GM19023 (cell line): ENCODE results near the gene GPS1.

ENCODE experiments used
- ATAC-seq: cut with Tn5 transposase; IDR thresholded peaks from one replicate; pipeline ENCODE4 v1.9.1; 2021; ENCODE audit warnings: mild to moderate bottlenecking, moderate library complexity; ENCODE audit not compliant: unreplicated experiment

GPS1 gene

DNA sequence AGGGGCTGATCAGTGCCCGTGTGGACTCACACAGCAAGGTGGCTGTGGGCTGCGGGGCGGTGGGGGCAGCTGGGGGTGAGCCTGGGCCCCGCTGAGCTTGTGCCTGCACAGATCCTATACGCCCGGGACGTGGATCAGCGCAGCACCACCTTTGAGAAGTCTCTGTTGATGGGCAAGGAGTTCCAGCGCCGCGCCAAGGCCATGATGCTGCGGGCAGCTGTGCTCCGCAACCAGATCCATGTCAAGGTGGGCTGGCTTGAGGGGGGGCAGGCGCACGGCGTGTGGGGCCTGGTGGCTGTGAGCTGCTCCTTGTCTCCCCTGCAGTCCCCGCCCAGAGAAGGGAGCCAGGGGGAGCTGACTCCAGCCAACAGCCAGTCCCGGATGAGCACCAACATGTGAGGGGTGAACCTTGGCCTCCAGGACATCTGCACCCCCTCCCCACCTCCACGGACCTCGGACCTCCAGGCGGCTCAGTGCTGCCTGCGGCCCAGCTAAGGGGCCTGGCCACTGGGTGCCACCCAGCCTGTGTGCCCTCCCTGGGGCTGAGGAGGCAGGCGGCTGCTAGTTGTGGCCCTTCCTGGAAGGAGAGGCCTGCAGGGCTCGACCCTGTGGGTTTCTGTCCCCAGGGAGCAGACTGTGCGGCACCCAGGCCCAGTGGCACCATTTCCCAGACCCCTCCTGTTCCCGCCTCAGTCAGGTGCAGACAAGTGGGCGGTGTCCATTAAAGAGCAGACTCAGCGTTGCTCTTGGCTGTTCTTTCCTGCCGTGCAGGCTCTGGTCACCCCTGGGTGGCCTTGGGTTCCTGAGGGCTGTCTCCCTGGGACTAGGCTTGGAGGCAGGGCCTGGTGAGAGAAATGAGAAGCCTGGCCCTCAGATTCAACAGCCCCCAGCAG is 5.3 kb downstream of the GPS1 start:
- no peak for ATAC-seq

DNA sequence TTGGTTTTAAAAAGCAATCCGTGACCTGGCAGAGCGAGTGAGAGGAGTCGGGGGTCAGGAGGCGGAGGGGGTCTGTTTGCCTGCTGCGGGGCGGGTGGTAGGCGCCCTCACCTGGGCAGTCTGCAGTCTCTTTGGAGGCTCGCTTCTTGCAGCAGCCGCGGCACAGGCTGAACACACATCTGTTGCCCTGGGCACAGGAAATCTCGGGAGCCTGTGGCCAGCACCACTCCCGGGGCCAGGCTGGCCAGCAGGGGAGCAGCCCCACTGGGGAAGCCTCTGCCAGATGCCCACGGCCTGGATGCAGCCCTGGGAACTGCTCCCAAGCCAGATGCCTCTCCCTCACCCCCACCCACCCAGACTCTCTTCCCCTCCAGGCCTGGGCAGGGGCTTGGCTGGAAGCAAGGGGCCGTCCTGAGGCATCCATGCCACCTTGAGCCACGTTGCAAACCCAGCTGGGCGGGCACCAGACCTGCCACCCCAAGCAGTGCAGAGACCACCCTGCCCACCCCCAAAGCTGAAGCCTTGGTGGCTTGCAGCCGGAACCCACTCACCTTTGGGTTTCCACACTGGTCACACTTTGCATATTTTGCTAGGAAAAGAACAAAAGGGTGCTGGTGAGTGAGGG is 6.6 kb downstream of the GPS1 start:
- ATAC-seq, result no peak

- ATAC-seq, result no peak
Measured at GRCh38 chr17:82058855-82059249, 7.2 kb downstream of the GPS1 start.

DNA sequence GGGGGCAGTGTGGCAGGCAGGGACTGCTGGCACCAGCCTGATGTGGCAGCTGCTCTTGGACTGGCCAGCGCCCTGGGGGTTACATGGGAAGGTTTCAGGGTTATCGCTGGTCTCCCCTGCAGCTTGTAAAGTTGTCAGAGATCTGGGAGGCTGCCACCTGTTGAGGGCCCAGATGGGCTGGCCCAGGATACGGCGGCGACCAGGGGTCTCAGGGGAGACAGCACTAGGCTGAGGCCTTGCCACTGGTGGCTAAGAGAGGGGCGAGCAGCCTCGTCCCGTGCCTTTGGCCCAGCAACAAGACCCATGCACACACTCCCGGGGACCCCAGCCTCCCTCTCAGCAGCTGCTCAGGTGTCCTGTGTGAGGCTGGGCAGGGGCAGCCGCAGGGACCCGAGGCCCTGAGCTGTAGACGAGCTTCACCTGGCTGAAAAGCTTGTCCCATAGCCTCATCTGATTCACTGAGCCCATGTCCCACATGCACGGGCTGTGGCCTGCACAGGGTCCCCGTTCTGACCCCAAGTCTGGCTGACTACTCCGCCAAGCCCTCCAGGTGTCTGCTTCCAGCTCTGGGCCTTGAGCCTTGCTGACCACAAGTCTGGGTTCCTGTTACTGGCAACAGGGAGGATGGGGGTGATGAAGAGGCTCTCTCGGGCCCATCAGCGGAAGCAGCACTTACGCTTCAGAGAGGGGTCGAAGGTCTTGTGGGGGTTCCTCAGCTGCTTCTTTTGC is 7.7 kb downstream of the GPS1 start:
- ATAC-seq, result no peak

DNA sequence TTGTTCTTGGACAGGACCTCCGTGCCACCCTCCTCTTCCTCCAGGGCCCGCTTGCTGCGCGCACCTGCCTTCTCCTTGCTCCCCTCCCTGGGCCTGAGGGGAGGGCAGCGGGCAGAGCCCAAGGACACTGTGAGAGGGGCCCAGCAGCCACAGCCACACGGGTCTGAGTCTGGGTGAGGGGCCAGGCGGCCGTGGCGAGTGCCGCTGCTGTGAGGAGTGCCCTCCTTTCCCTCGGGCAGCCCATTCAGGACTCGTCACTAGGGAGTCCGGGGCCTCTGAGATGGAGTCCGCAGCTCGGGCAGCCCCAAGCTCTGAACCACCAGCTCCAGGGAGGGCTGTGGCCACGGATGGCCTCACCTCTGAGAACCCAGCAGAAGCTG is 8.3 kb downstream of the GPS1 start:
- ATAC-seq, result no peak

DNA sequence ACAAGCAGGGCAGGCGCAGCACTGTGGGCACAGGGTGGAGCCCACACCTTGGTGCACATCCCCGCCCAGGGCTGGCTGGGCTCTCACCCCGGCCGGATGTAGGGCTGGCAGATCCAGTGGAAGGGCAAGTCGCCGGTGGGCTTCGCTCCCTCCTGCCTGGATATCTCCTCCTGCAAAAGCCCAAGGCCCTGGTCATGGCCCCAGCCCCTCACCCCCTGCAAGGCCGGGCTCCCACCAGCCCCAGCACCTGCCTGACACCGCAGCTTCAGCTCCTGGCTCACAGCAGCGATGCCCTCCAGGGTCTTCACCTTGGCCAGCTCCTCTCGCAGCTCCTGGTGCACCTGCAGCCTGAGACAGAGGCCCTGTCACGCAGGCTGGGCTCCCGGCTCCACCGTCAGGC is 8.9 kb downstream of the GPS1 start:
- ATAC-seq, result no peak

- no peak for ATAC-seq
Measured at GRCh38 chr17:82061047-82061925, 9.6 kb downstream of the GPS1 start.

DNA sequence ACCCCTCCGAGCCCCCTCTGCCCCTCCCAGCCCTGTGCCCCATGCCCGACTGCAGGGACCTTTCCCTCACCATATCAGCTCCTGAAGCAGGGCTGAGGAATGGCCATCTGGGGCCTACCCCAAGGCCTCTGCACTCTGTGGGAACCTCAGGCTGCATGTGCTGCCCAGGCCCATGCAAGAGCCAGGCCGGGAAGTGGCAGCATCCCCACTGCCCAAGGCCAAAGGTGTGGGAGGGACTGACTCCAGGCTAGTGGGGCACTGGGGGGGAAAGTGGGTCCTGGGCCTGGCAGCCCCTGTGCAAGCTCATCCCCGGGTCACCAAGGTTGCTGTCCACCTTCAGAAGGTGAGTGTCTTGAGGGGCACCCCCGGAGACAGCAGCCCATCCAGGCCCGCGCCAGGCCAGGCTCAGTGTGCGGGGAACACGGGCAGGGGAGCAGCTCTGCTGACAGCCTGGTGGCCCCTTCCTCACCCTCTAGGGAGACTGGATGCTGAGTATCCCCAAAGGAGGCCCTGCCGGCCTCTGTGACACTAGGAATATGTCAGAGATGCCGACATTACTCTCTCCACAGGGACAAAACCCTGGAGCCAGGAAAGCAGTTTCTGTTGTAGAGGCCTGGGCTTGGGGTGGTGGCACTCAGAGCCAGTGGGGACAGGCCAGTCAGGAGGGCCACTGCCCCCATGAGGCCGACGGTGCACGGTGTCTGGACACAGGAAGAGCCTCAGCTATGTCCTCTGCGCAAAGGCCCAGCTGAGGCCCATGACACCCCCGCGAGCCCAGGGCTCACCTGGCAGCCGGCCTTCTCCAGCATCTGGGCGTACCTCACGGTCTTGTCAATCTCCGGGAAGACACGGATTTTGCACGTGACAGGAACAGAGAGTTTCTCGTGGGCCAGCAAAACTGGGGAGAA is 10.6 kb downstream of the GPS1 start:
- no peak for ATAC-seq

DNA sequence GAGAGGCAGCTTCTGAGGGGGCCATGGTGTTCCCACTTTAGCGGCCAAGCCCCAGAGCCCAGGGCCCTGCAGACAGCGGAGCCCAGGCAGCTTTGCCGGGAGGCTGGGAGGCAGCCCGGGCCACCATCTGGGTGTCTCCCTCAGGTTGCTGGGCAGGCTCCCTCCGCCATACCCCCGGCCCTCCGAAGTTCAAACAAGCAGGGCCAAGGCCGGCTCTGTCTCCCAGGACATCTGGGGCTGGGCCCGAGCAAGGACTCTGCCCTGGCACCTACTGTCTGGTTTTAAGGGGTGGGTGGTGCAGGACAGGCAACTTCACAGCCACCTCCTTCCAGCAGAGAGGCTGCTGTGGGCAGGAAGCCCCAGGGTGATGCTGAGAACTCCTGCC is 11.3 kb downstream of the GPS1 start:
- ATAC-seq, result no peak

GRCh38 chr17:82063424-82064415 is 12.0 kb downstream of the GPS1 start:
- no peak for ATAC-seq

DNA sequence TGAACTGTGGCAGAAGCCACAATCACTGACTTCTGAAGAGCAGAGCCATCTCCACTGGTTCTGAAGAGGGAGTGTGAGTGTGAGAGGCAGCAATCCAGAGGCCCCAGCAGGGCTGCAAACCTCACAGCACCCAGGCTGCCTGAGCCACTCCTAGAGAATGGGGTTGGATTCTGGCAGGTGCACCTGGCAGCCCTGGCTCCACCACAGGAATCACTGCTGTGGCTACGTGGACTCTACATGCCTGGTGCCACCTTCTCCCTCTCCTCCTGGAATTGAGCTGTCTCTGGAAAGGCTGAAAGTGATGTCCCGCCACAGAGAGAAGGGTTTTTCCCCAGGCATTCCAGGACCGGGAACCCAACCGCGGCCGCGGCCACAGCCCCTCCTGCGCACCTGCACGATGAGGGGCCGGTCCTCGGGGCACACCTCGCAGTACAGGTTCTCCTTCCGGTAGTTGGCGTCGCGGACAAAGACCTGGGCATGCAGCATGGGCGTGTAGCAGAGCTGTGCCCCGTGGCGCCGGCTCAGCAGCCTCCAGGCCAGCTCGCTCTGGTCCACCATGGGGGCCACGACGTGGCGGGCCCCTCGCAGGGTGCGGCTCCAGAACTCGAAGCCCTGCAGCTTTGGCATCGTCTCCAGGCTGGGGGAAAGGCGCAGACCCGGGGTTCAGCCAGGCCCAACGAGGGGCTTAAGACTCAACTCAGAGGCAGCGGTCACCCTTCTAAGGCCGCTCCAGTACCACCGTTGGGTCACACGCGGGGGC is 12.9 kb downstream of the GPS1 start:
- ATAC-seq, result no peak

DNA sequence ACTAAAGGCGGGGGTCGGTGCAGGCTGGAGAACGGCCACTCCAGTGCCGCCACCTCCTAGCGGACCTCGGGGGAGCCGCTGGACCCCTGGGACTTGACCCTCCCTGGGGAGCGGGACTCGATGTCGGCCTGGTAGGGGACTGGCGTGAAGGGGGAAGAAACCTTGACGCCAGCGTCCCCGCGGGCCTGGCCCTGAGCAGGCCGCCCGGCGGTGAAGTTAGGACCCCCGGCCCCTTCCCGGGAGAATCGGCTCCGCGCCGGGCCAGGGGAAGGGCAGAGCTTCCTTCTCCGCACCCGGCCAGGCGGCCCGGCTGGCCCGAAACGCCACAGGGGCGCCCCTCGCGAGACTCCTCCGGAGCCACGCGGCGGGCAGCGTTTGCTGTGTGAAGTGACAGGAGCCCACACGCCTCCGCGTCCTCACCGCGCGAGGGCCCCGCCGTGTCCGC is 13.5 kb downstream of the GPS1 start:
- peak; percentile 25 for ATAC-seq

- ATAC-seq, result peak; percentile 74
Measured at GRCh38 chr17:82065638-82066303, 14.1 kb downstream of the GPS1 start, which contains the start of gene DUS1L. Gene DUS1L, minus strand, starts transcription at chr17:82065804. Its CDS starts 745 bp downstream, at chr17:82065059.

DNA sequence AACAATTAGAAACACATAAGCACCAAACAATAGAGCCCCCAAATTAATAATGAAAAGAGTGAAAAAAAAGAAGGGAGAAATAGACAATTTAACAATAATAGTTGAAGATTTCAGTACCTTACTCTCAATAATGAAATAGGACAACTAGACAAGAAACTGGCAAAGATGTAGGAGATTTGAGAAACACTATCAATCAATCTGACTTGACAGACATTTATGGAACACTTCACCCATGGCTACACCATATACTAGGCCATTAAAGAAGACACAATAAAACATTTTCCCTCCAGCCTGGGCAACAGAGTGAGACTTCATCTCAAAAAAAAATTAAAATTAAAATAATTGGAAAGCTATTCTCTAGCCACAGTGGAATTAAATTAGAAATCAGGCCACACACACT is 18.9 kb downstream of the GPS1 start:
- no peak for ATAC-seq

DNA sequence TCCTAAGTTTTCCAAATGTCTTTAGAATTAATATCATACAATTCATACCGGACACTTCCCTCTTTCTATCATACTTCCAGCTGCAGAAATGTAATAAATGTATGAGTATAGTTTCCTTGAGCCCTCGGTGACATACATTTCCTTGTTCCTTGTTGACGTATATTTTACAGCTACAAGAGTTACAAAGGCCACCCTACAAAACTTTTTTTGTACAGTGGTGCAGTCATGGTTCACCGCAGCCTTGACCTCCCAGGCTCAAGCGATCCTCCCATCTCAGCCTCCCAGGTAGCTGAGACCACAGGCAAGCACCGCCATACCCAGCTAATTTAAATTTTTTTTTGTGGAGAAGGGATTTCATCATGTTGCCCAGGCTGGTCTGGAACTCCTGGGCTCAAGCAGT is 21.1 kb downstream of the GPS1 start:
- ATAC-seq, result no peak

DNA sequence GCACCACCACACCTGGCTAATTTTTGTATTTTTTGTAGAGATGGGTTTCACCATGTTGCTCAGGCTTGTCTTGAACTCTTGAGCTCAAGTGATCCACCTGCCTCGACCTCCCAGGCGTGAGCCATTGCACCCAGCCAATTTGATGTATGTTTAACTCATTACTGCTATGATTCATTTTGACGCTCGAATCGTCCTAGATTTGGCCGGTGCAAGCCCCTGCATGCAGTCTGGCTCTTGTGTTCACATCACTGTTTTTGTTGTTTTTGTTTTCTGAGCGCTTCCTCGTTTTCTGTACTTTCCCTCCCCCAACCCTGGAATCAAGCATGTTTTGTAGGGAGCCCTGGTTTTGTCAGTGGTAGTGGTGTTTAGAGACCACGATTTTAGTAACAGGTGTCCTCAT is 21.7 kb downstream of the GPS1 start:
- no peak for ATAC-seq
